GM21528 (cell line): ENCODE results near the gene PCBP1.
"Not testable (repeated sequence)": the region's sequence is repeated elsewhere in the genome, so short reads cannot be mapped to it uniquely, and the experiment has no call there.

Experiments
- ATAC-seq: cut with Tn5 transposase; IDR thresholded peaks from one replicate; pipeline ENCODE4 v1.9.1; 2021; ENCODE audit warnings: mild to moderate bottlenecking, moderate library complexity; ENCODE audit not compliant: unreplicated experiment, low FRiP score

Gene PCBP1

GRCh38 chr2:70123051-70123828, 36.0 kb downstream of the PCBP1 start:
- ATAC-seq: no peak

GRCh38 chr2:70123829-70124116, 36.5 kb downstream of the PCBP1 start:
- no peak for ATAC-seq

DNA sequence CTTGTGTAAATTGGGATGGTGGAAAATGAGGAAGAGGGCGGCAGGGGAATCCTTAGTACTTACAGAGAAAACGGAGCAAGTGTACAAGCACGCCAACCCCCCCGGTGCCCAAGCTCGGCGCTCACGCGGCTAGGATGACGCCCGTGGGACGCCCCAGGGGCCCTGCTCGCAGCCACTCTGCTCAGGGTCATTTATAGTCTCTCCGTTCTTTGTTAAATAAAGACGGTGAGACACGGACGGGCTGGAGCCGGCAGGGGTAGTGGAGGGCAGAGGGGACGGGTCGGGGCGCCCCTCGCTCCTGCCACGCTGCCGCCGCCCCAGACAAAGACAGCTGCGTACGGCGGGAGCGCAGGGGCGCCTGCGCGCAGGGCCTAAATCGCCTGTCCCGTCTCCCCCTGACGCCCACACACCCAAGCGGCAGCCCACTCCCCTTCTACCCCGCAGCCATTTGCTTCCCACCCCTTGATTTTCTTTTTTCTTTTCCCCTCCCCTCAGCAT, 37.8 kb downstream of the PCBP1 start:
- no peak for ATAC-seq

GRCh38 chr2:70125498-70125898, 38.2 kb downstream of the PCBP1 start:
- ATAC-seq: no peak

- ATAC-seq: no peak
Measured at GRCh38 chr2:70126413-70126812, 39.1 kb downstream of the PCBP1 start.

DNA sequence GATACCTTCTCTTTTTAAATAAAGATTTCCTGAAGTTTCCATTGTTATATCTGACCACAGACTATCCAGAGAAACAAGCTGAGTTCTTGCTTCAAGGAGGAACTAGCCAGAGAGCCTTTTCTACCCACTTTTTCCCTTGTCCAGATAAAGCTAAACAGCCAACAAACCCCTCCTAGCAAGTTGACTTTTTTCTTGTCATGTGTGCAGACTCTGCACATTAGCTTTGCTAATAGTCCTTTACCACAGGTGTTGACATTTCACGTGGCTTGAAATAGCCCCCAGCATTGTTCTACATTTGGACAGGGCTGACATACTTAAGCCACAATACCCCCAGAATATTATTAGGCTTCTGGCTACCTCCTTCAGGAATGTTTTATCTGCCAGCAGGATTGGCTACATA, 40.7 kb downstream of the PCBP1 start:
- no peak for ATAC-seq

DNA sequence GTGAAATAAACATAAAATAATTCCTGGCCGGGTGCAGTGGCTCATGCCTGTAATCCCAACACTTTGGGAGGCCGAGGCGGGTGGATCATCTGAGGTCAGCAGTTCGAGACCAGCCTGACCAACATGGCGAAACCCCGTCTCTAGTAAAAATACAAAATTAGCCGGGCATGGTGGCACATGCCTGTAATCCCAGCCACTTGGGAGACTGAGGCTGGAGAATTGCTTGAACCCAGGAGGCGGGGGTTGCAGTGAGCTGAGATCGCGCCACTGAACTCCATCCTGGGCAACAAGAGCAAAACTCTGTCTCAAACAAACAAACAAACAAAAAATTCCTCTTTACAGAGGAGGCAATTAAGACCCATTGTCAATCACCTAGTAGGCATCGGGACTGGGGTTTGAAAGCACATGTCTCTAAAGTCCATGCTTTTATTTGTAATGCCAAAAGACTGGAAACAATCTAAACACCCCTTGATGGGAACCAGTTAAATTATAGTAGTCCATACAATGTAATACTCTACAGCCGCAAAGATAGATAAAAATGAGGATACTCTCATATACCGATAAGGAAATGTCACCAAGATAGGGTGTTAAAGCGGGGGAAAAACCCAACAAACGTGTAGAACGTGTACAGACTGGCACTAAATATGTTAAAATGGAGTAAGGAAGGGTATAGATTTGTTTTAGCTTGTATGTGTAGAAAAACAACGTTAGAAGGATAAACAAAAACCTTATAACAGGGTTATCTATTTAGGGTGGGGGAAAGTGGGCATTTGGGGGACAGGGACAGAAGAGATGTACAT, 44.3 kb downstream of the PCBP1 start:
- ATAC-seq: not testable (repeated sequence)

DNA sequence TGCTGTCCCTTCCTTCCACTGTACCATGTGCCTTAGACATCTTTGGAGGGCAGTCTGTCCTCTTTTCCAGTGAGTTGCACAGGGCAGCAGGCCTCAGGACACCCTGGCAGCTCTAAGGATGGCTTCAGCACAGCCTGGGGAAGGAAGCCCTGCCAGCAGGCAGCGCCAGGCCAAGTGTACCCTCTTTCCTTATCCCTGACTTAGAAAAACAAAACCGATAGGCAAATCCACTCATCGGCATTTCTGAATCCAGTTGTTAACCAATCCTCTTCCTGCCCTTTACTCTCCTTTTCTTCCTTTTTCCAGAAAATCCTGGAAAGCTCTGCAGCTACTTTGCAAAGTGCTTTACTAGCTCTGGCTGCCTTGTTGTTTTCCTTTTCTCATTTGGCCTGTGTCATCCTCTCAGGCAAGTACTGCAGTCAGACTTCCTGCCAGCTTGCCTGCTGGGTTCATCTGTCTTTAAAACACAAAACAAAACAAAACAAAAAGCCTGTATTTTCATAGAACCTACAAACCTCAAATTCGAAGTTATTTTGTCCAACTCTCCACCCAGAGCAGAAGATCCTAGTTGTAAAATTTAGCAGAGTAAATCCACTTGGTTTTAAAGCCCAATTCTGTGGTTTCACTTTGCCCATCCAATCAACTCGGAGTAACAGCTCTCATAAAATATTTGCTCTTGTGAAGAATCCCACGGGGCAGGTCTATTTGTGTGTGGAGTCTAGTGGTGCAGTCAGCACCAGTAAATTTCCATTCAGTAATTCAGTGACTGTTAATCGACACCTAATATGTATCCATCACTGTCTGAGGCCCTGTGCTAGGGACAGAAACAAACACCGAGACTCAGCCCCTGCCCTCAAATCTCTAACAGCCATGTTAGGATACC, 45.2 kb downstream of the PCBP1 start:
- ATAC-seq: no peak

GRCh38 chr2:70133127-70133452, 45.8 kb downstream of the PCBP1 start:
- no peak for ATAC-seq

- ATAC-seq: no peak
Measured at GRCh38 chr2:70133491-70134322, 46.4 kb downstream of the PCBP1 start.

GRCh38 chr2:70134323-70134983, 47.2 kb downstream of the PCBP1 start:
- not testable (repeated sequence) for ATAC-seq
